Measurements from ENCODE around the gene CCT8.

GRCh38 chr21:29121759-29122158, 48.3 kb upstream of the CCT8 start:
- no peak for TF ChIP-seq CTCF (conservative IDR thresholded peaks at IDR 0.05)
- no peak for TF ChIP-seq ZFX (IDR thresholded peaks at IDR 0.05)

Data from C4-2B (cell line).